IPS-NIHi11 (cell line): ENCODE data around the gene PIP4K2A.
"Not testable (repeated sequence)": the region's sequence is repeated elsewhere in the genome, so short reads cannot be mapped to it uniquely, and the experiment has no call there.

Experiments used
- DNase-seq: peaks from one replicate; pipeline ENCODE4 v3.0.0; 2012; ENCODE audit warnings: mixed read lengths, low spot score

The PIP4K2A gene

GRCh38 chr10:22693860-22694259 lies 20.5 kb downstream of the PIP4K2A start:
- no peak for DNase-seq

GRCh38 chr10:22693371-22693784 lies 21.0 kb downstream of the PIP4K2A start:
- no peak for DNase-seq

DNA sequence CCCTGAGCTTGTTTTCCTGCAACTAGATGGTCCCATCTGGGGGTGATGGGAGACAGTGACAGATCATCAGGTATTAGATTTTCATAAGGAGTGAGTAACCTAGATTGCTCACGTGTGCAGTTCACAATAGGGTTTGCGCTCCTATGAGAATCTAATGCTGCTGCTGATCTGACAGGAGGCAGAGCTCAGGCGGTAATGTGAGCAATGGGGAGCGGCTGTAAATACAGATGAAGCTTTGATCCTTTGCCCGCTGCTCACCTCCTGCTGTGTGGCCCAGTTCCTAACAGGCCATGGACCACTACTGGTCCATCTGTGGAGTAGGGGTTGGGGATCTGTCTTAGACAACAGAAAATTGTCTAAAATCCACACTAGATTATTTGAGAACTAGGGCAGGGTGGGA lies 22.3 kb downstream of the PIP4K2A start:
- DNase-seq: not testable (repeated sequence)

GRCh38 chr10:22690614-22691431 lies 23.6 kb downstream of the PIP4K2A start:
- DNase-seq: no peak

DNA sequence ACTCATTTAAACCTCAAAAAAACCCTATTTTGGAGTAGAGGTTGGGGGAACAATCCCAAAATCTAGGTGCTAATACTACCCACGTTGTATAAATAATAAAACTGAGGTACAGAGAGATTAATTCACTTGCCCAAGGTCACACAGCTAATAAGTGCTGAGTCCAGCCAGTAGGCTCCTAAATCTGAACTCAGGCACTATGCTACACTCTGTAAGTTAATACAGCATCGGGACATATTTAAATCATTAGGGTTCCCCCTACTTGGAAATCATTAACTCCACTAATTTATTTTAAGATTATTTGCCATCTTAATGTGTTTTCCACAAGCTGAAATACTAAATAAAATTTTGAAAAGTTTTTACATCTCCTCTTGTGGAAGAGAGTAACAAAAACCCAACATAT lies 24.2 kb downstream of the PIP4K2A start:
- no peak for DNase-seq

GRCh38 chr10:22686347-22686746 lies 28.0 kb downstream of the PIP4K2A start:
- DNase-seq: no peak

GRCh38 chr10:22685926-22686325 lies 28.5 kb downstream of the PIP4K2A start:
- DNase-seq: no peak

DNA sequence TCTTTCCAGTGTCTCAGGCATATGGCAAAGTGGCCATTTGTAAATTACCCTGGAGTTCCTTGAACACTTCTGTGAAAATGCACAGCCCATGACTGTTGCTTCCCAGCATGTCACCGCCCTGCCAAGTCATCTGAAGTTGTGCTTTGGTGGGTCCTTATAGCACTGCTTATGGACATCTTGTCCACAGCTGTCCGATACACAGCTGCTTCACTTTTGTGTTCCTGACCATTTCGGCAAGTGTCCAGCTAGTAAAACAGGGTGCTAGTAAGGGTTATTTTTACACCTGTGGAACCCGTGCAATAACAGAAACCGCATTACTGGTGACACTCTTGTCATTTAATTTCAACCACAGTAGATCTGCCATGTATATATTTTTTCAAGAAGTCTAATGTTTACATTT lies 29.7 kb downstream of the PIP4K2A start:
- DNase-seq: no peak

DNA sequence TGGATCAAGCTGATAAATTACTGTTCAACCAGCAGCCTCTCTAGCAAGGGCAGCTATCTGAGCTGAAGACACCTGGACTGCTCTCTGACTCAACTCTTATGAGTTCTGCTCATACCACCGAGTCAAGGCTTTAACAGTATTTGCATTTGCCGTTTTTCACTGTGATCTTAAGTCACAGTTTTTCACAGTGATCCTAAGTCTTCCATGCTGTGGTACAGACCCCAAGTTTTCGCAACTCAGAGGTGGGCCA lies 31.3 kb downstream of the PIP4K2A start:
- DNase-seq: no peak

DNA sequence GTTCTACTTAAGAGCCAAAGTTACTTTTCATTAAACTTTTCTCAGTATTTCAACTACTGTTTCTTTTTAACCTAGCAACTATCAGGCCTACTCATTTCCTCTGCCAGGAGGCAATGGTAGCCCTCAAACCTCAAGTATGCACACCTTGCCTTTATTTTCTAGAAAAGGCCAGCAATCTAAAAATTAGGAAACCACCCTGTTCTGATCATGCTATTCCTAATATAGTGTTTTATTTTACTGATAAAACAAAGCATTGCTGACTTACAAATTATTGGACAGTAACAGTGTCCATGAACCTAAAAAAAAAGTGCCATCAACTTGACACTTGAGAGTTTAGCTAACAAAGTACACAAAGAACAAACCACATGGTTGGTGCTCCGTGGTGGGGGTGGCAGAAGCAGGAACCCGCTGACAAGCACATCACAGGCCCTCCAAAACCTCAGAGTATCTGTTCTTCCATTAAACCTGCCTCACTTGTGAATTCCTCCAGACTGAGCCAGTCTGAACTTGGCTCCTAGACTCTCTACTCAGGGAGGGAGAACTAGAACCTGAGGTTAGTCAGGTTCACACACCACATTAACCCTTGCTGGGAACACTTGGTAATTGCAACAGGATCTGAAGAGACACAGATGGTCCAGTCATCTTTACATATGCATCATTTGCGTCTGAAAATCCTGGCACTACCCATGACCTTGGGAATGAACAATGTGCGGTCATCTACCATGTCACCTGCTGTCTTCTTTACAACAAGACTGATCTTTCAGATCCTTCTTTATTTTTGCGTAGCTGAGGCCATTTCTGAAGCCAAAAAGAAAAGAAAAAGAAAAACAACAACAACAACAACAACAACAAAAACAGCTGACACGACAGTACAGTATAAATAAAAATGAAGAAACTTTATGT lies 31.9 kb downstream of the PIP4K2A start:
- DNase-seq: no peak

GRCh38 chr10:22681783-22682183 lies 32.6 kb downstream of the PIP4K2A start:
- DNase-seq: no peak

GRCh38 chr10:22681301-22681700 lies 33.1 kb downstream of the PIP4K2A start:
- DNase-seq: no peak

DNA sequence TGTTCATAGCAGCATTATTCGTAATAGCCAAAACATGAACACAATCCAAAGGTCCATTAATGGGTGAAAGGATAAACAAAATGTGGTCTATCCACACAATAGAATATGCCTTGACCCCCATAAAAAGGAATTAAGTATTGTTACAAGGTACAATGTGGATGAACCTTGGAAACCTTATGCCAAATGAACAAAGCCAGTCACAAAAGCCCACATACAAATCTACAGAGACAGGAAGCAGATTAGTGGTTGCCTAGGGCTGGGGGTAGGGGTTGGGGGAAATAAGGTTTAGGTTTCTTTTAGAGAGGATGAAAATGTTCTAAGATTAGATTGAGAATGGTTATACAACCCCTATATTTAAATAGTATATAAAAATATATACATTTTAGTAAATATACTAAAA lies 34.8 kb downstream of the PIP4K2A start:
- DNase-seq: no peak

GRCh38 chr10:22677333-22677732 lies 37.0 kb downstream of the PIP4K2A start:
- DNase-seq: no peak

DNA sequence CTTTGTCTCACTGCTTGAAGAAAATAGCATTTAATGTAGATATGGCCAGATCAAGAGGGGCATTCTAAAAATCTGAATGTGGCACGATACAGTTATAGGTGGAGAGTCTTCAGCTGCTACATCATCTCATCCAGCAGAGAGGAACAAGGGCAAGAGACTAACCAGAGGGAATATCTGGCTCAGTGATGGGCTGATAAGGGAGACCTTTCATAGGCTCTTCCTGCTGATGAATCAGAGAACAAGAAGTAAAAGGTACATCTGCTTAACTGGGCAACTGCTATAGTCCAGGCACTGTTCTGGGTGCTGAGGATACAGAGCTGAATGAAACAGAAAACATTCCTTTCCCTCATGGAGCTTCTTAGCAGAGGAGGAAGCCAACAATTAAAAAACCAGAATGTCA lies 37.9 kb downstream of the PIP4K2A start:
- DNase-seq: no peak

- DNase-seq: no peak
Measured at GRCh38 chr10:22674573-22674930, 39.8 kb downstream of the PIP4K2A start.

GRCh38 chr10:22673785-22674572 lies 40.4 kb downstream of the PIP4K2A start:
- no peak for DNase-seq

DNA sequence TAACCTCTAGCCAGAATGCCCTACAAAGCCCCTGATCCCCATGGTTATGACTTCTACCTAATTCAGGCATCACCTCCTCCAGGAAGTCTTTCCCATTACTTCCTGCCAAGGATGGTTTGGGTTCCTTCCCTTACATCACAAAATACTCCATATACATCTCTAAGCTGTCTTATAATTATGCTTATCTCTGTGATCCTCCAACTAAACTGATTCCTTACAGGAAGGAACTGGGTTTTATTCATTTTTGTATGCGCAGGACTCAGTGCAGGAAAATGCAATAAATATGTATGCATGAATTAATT lies 41.3 kb downstream of the PIP4K2A start:
- no peak for DNase-seq

GRCh38 chr10:22672319-22673090 lies 41.9 kb downstream of the PIP4K2A start:
- no peak for DNase-seq

- no peak for DNase-seq
Measured at GRCh38 chr10:22670788-22671187, 43.6 kb downstream of the PIP4K2A start.

DNA sequence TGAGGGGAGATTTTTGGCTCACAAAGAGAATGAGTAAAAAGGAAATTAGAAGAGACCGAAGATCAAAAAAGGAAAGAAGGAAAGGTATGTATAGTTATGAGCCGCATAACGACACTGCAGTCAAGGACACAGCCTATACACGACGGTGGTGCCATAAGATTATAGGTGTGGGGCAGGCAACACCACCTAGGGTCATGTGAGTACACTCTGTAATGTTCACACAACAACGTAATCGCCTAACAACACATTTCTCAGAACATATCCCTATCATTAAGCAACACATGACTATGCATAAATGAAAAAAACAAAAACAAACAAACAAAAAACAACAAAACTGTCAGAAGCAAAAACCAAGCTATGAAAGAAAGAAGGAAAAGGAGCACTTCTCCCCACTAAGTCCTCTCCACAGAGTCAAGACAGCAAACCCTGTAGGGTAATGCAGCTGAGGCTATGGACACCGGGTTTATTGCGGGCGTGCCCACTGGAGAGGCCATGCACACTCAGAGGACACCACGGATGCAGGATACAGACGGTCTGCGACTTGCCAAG lies 45.1 kb downstream of the PIP4K2A start:
- DNase-seq: no peak

- no peak for DNase-seq
Measured at GRCh38 chr10:22667093-22667480, 47.3 kb downstream of the PIP4K2A start.
